ENCODE data around the gene AURKAIP1. TPM values are rescaled to one million over a fixed set of nuclear protein-coding genes. Genes with fewer than 3 reads are reported as not detected.

The AURKAIP1 gene
- total RNA-seq, 1 donor from 2014 or later, result 258 TPM

DNA sequence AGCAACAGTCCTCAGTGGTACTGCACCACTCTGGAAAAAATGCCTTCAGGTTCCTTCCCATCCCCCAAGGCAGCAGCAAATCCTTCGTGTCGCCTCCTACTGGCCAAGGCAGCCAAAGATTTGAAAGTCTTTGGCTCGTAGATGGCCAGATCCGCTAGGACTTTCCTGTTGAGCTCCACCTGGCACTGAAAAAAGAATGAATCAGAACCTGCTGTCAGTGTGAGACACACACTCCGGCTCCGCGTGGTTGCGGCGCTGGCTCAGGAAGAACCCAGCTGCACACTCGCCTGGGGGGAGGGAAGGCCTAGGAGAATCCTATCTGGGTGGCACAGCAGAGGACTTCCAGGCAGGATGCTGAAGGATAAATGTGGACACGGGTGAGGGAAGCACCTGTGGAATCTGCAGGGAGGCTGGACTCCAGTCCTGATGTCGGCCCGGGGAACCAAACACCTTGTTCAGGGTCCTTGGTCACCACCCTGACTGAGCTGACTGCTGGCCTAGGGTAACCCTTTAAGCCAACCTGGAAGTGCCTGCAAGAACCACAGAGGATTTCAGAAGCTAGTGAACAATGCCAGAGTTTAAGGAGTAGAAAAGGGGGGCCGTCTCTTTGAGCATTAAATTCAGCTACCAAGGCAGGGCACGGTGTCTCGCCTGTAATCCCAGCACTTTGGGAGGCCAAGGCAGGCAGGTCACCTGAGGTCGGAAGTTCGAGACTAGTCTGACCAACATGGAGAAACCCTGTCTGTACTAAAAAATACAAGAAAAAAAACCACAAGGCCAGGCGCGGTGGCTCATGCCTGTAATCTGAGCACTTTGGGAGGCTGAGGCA is 27.3 kb upstream of the AURKAIP1 start:
- no peak overlapping the region for H3K4me3 ChIP-seq (ENCODE audit: low read depth, low read length)
- TF ChIP-seq, protein P1, sequence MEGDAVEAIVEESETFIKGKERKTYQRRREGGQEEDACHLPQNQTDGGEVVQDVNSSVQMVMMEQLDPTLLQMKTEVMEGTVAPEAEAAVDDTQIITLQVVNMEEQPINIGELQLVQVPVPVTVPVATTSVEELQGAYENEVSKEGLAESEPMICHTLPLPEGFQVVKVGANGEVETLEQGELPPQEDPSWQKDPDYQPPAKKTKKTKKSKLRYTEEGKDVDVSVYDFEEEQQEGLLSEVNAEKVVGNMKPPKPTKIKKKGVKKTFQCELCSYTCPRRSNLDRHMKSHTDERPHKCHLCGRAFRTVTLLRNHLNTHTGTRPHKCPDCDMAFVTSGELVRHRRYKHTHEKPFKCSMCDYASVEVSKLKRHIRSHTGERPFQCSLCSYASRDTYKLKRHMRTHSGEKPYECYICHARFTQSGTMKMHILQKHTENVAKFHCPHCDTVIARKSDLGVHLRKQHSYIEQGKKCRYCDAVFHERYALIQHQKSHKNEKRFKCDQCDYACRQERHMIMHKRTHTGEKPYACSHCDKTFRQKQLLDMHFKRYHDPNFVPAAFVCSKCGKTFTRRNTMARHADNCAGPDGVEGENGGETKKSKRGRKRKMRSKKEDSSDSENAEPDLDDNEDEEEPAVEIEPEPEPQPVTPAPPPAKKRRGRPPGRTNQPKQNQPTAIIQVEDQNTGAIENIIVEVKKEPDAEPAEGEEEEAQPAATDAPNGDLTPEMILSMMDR (conservative IDR thresholded peaks at IDR 0.05; ENCODE audit: low read depth, low read length), result peak; percentile 89
- DNase-seq (ENCODE audit: low read depth), result no peak

DNA sequence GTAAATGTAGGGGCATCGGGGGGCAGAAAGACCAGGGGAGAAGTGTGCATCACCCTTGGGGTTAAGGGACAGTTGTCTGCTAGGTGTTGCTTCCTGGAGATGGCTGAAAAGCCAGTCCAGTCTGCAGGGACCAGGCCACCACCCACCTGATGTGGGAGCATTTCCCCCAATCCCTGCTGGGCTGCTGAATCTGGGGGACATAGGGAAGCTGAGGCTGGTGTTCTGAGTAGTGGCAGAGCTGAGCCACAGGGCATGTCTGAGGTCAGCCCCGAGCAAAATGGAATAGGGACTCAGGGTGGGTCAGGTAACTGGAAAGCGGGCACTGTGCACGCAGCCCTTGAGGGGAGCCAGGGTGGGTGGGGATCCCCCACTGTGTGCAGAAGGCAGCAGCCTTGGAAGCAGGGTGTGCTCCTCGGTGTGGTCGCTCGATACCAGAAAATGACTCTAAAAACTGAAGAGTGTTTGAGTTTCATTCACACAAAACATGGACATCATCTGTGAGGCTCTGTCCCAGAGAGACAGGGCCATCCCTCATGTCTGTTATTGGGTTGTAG is 26.5 kb upstream of the AURKAIP1 start:
- DNase-seq (ENCODE audit: low read depth), result no peak
- no peak overlapping the region for H3K4me3 ChIP-seq (ENCODE audit: low read depth, low read length)
- TF ChIP-seq, protein P1 (conservative IDR thresholded peaks at IDR 0.05; ENCODE audit: low read depth, low read length), result no peak

DNA sequence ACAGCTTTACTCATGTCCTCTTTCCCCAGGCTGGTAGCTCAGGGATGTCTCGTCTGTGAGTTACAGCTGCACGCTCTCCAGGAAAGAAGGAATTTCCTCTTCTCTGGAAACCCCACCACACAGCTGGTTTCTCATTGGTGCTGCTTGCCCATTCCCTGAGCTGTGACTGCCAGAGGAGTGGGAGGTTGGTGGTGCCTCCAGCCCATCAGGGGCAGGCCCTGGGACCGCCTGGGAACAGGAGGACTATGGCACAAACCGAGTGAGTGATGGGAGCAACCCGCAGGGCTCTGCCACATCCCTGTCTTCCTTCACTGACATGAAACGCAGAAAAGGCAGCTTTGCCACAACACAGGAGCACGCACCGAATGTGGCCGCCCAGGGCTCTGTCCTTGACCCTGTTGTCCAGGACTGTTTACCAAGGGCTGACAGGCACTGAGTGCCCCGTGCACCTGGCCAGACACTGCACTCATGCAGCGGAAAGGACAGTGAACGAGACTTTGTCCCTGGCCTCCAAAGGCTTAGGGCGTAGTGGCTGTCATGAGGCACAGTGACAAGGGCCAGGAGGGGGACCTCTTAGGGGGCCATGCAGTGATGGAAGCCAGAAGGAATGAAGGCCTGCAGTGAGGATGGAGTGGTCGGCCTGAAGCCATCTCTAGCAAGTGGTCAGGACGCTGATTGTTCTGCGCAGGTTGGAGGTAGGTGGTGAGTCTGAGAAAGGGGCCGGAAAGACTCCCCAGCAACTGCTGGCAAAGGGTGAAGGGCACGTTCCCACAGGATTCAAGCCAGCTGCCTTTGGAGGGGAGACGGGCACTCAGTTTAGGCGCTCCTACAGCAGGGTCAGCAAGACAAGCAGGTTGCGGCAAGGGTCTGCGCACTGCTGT is 25.8 kb upstream of the AURKAIP1 start:
- peak overlapping the region; percentile 99 for H3K4me3 ChIP-seq (ENCODE audit: low read depth, low read length)
- TF ChIP-seq, protein P1 (conservative IDR thresholded peaks at IDR 0.05; ENCODE audit: low read depth, low read length), result no peak
- DNase-seq (ENCODE audit: low read depth), result no peak

DNA sequence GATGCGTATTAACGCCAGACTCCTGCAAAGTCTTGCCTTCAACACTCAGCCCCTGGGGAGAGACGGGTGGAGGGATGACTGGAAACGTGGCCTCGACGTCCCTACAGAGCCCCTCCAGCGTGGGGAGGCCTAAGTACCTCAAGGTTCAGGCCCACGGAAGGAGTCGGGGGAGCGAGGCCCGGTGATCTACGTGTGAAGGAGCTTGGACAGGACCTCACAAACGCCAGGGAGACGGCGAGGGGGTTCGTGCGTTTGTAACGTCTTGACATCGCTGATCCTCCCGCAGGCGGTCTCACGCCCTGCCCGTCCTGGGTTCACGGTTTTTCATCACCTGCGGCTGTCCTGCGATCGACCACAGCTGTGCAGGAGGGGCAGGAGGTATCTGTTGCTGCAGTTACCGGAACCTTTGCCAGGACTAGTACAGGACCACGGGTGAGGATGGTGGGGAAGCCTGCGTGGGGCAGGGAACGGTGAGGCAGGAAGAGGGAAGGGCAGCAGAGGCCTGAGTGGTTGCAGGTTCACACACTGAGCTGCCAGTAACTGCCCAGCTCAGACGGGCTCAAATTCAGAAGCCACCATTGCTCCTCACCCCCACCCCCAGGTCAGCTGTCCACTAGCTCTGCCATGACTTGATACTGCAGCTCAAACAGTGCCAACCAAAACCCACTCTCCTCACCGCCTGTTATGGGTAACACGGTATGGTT is 25.0 kb upstream of the AURKAIP1 start:
- DNase-seq (ENCODE audit: low read depth), result no peak
- H3K4me3 ChIP-seq (ENCODE audit: low read depth, low read length), result peak overlapping the region; percentile 99
- TF ChIP-seq, protein P1 (conservative IDR thresholded peaks at IDR 0.05; ENCODE audit: low read depth, low read length), result no peak

DNA sequence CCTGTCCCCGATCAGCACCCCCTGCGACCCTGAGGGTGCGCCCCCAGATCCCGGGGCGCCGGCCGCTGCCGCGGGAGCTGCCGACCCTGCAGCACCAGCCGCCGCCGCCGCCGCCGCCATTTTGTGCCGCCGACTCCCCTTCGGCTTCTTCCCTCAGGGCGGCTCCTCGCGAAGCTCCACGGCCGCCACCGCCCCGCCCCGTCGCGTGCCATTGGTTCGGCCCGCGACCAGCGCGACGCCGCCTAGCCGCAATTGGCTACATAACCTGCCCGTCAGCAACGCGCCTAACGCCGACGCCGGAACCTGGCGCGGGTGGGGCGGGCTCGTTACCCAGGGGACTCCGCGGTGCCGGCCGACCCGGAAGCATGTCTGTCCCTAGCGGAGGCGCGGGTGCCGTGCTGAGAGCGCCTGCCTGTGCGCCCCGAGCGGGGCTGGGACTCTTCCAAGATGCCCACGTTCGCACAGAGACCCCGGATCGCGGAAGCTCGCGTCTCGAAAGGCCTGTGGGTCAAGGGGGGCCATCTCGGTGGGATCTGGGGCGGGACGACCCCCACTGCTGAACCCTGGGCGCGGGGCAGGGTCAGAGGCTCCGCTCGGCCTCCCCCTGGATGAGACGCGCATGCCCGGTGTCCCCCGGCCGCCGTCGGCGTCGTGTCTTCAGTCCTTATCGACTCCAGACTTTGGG is 24.3 kb upstream of the AURKAIP1 start, which contains the start of gene CCNL2:
Gene CCNL2 (minus strand): TSS at position 149 of the 685 bp plus-strand sequence. CDS start 29 bp downstream, at position 120.
- peak within 1 kb of the TSS; percentile 99 for H3K4me3 ChIP-seq (ENCODE audit: low read depth, low read length)
- TF ChIP-seq, protein P1 (conservative IDR thresholded peaks at IDR 0.05; ENCODE audit: low read depth, low read length), result peak; percentile 48
- DNase-seq (ENCODE audit: low read depth), result peak; percentile 52

Measured in epithelial cell of proximal tubule (primary cell).